Measurements from ENCODE around the gene PPP2R1B.

The PPP2R1B gene

GRCh38 chr11:111743700-111744099, 22.5 kb downstream of the PPP2R1B start:
- TF ChIP-seq, protein P1, sequence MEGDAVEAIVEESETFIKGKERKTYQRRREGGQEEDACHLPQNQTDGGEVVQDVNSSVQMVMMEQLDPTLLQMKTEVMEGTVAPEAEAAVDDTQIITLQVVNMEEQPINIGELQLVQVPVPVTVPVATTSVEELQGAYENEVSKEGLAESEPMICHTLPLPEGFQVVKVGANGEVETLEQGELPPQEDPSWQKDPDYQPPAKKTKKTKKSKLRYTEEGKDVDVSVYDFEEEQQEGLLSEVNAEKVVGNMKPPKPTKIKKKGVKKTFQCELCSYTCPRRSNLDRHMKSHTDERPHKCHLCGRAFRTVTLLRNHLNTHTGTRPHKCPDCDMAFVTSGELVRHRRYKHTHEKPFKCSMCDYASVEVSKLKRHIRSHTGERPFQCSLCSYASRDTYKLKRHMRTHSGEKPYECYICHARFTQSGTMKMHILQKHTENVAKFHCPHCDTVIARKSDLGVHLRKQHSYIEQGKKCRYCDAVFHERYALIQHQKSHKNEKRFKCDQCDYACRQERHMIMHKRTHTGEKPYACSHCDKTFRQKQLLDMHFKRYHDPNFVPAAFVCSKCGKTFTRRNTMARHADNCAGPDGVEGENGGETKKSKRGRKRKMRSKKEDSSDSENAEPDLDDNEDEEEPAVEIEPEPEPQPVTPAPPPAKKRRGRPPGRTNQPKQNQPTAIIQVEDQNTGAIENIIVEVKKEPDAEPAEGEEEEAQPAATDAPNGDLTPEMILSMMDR (IDR thresholded peaks at IDR 0.05; ENCODE audit: borderline replicate concordance, control extremely low read depth, extremely low read depth, insufficient read depth, missing control alignments), result no peak

GRCh38 chr11:111741751-111742150, 24.4 kb downstream of the PPP2R1B start:
- in situ Hi-C loops (cut with MboI; ENCODE audit: low sequenced_read_pairs, unreplicated experiment), result no loop called here
- no peak for DNase-seq (ENCODE audit: low spot score)
- TF ChIP-seq, protein P1 (IDR thresholded peaks at IDR 0.05; ENCODE audit: borderline replicate concordance, control extremely low read depth, extremely low read depth, insufficient read depth, missing control alignments), result no peak

More at GRCh38 chr11:111743700-111744099, 22.5 kb downstream of the PPP2R1B start:
- no peak for DNase-seq (ENCODE audit: low spot score)
- in situ Hi-C loops (cut with MboI; ENCODE audit: low sequenced_read_pairs, unreplicated experiment), result no loop called here

GRCh38 chr11:111739299-111739698, 26.9 kb downstream of the PPP2R1B start:
- TF ChIP-seq, protein P1 (IDR thresholded peaks at IDR 0.05; ENCODE audit: borderline replicate concordance, control extremely low read depth, extremely low read depth, insufficient read depth, missing control alignments), result no peak
- in situ Hi-C loops (cut with MboI; ENCODE audit: low sequenced_read_pairs, unreplicated experiment), result no loop called here
- DNase-seq (ENCODE audit: low spot score), result no peak

DNA sequence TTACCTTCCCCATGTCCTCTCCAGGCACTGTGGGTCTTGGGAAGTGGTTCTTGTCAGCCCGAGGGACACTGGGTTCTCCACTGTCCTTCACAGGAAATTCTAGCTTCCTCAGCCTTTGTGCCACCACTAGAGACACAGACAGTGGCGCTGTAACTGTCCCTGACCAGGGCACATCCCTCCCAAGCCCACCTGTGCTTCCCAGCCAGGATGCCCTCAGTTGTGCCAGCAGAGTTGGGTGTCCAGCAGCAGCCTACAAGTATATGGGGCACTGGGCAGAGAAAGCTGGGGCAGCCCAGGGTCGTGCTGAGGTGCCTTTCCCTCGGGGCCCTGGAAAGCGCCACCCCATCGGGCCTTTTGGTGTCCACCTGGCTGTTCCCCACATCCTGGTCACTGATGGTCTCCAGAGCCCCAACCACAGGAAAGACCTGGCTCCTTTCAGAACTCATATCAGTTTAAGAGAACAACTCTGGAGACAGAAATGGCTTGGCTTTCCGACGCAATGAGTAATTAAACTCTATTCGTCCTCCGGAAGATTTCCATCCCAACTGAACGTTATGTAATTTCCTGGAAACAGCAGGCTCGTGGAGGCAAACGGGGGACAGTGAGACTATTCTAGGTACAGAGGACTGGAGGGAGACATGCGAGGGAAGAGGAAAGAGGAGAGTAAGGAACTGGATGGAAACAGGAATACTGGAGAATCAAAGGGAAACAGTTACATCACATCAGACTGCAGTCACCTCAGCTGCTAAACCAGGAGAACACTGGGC, 28.6 kb downstream of the PPP2R1B start:
- TF ChIP-seq, protein P1 (IDR thresholded peaks at IDR 0.05; ENCODE audit: borderline replicate concordance, control extremely low read depth, extremely low read depth, insufficient read depth, missing control alignments), result no peak
- DNase-seq (ENCODE audit: low spot score), result no peak
- in situ Hi-C loops (cut with MboI; ENCODE audit: low sequenced_read_pairs, unreplicated experiment), result no loop called here

GRCh38 chr11:111736621-111737443, 29.4 kb downstream of the PPP2R1B start:
- TF ChIP-seq, protein P1 (IDR thresholded peaks at IDR 0.05; ENCODE audit: borderline replicate concordance, control extremely low read depth, extremely low read depth, insufficient read depth, missing control alignments), result no peak
- in situ Hi-C loops (cut with MboI; ENCODE audit: low sequenced_read_pairs, unreplicated experiment), result no loop called here
- no peak for DNase-seq (ENCODE audit: low spot score)

DNA sequence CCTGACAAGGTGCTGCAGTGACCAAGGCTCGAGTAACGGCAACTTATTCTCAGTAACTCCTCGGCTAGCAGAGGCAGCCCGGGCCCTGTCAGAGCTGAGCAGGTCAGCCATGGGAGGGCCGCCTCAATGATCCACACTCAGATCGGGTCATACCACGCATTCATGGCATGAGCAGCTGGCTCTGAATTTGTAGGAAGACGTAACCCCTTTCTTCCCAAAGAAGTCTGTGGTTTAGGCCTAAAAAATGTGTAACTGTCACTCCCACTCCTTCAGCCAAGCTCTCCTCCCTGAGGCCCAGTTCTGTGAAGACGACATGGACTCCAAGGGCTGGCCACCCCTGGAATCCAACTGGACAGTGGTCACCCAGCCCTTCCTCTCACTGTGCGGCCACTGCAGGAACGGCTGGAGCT, 30.0 kb downstream of the PPP2R1B start:
- TF ChIP-seq, protein P1 (IDR thresholded peaks at IDR 0.05; ENCODE audit: borderline replicate concordance, control extremely low read depth, extremely low read depth, insufficient read depth, missing control alignments), result no peak
- in situ Hi-C loops (cut with MboI; ENCODE audit: low sequenced_read_pairs, unreplicated experiment), result no loop called here
- DNase-seq (ENCODE audit: low spot score), result no peak
